ENCODE measurements around the gene ROBO2.

- TF ChIP-seq CTCF (IDR thresholded peaks at IDR 0.05 in 2 of 3, conservative IDR thresholded peaks at IDR 0.05 in 1 of 3; ENCODE audit: control insufficient read depth in 2 of 3, extremely low read depth in 1 of 3, insufficient read depth in 1 of 3, low read depth in 3 of 3, low read length in 3 of 3) = no peak
- no peak for TF ChIP-seq USF2 (IDR thresholded peaks at IDR 0.05; ENCODE audit: borderline replicate concordance, low read depth, low read length)
- no peak for TF ChIP-seq SPI1 (IDR thresholded peaks at IDR 0.05; ENCODE audit: borderline replicate concordance, insufficient read depth, low read depth, low read length)
- no peak for TF ChIP-seq NR2C2 (IDR thresholded peaks at IDR 0.05; ENCODE audit: borderline replicate concordance, control insufficient read depth, insufficient read length, low read depth)
These were observed 424.3 kb downstream of the ROBO2 start for GRCh38 chr3:77464111-77464688.

Measured in GM12878 (cell line).